GM12878 (cell line): ENCODE measurements around the gene SARDH. TPM values are rescaled to one million over a fixed set of nuclear protein-coding genes. Genes with fewer than 3 reads are reported as not detected.
A peak's percentile ranks its signal among the peaks of the same experiment; 100 is the strongest.

Experiments
- BACH1 ChIP-seq: fragments of 450-650 bp; IDR thresholded peaks from 2 replicates; pipeline ENCODE4 v1.6.1; 2017; ENCODE audit warnings: mild to moderate bottlenecking, borderline replicate concordance
- CHD1 ChIP-seq: IDR thresholded peaks from 2 replicates; pipeline ENCODE4 v1.6.1; 2012; ENCODE audit warnings: low read depth, low read length, improper control_type of control experiment
- CREM ChIP-seq: IDR thresholded peaks from 2 replicates; pipeline ENCODE4 v1.6.1; 2014; ENCODE audit warnings: antibody characterized with exemption, low read depth
- ESRRA ChIP-seq: IDR thresholded peaks from 2 replicates; pipeline ENCODE4 v1.6.1; 2012; ENCODE audit warnings: mild to moderate bottlenecking, low read length, improper control_type of control experiment
- HDAC2 ChIP-seq: fragments of 200-600 bp; sonication (generic); IDR thresholded peaks from 2 replicates; pipeline ENCODE4 v1.6.1; 2017
- HDAC6 ChIP-seq: fragments of 200-600 bp; sonication (generic); IDR thresholded peaks from one replicate; pipeline ENCODE4 v1.8.0; 2017; ENCODE audit warnings: antibody characterized with exemption; ENCODE audit not compliant: unreplicated experiment
- IRF4 ChIP-seq: IDR thresholded peaks from 2 replicates; pipeline ENCODE4 v1.6.1; 2011; ENCODE audit warnings: low read depth, low read length
- JUND ChIP-seq: IDR thresholded peaks from 2 replicates; pipeline ENCODE4 v1.6.1; 2012; ENCODE audit warnings: low read depth, mild to moderate bottlenecking, low read length, improper control_type of control experiment, moderate library complexity
- KDM1A ChIP-seq: fragments of 200-600 bp; sonication (generic); IDR thresholded peaks from 2 replicates; pipeline ENCODE4 v1.6.1; 2016; ENCODE audit warnings: borderline replicate concordance
- MTA2 ChIP-seq: fragments of 450-650 bp; IDR thresholded peaks from 2 replicates; pipeline ENCODE4 v1.6.1; 2016; ENCODE audit warnings: low read depth, mild to moderate bottlenecking, moderate library complexity
- MXI1 ChIP-seq: fragments of 150-350 bp; IDR thresholded peaks from 2 replicates; pipeline ENCODE4 v1.6.1; 2011; ENCODE audit warnings: low read depth, mild to moderate bottlenecking, inconsistent platforms, low read length, improper control_type of control experiment
- NFYB ChIP-seq: IDR thresholded peaks from 2 replicates; pipeline ENCODE4 v1.6.1; 2011; ENCODE audit warnings: low read depth, mild to moderate bottlenecking, low read length, improper control_type of control experiment, moderate library complexity; ENCODE audit not compliant: insufficient read depth
- NR2C1 ChIP-seq: fragments of 450-650 bp; IDR thresholded peaks from 2 replicates; pipeline ENCODE4 v1.6.1; 2017; ENCODE audit warnings: antibody characterized with exemption, mild to moderate bottlenecking, moderate library complexity
- PAX5 ChIP-seq: IDR thresholded peaks from 2 replicates; pipeline ENCODE4 v1.6.1; 2011; ENCODE audit warnings: low read depth, low read length, borderline replicate concordance
- POLR2A ChIP-seq: IDR thresholded peaks from 2 replicates; pipeline ENCODE4 v1.6.1; 2011; ENCODE audit warnings: low read depth, mild to moderate bottlenecking, low read length
- RBBP5 ChIP-seq: fragments of 200-600 bp; sonication (generic); conservative IDR thresholded peaks from 2 replicates; pipeline ENCODE4 v1.6.1; 2016
- RELA ChIP-seq: fragments of 450-650 bp; IDR thresholded peaks from 2 replicates; pipeline ENCODE4 v1.8.0; 2014; ENCODE audit warnings: borderline replicate concordance; ENCODE audit not compliant: partially characterized antibody
- SMAD5 ChIP-seq: IDR thresholded peaks from 2 replicates; pipeline ENCODE4 v1.6.1; 2016; ENCODE audit warnings: antibody characterized with exemption, low read depth
- SMC3 ChIP-seq: IDR thresholded peaks from 2 replicates; pipeline ENCODE4 v1.6.1; 2011; ENCODE audit warnings: low read length, improper control_type of control experiment, borderline replicate concordance
- SREBF2 ChIP-seq: IDR thresholded peaks from 2 replicates; pipeline ENCODE4 v1.6.1; 2012; ENCODE audit warnings: mild to moderate bottlenecking, low read length
- TBL1XR1 ChIP-seq: IDR thresholded peaks from 2 replicates; pipeline ENCODE4 v1.6.1; 2012; ENCODE audit warnings: low read depth, low read length, improper control_type of control experiment
- ZBED1 ChIP-seq: IDR thresholded peaks from 2 replicates; pipeline ENCODE4 v1.6.1; 2016; ENCODE audit warnings: borderline replicate concordance
- polyA plus RNA-seq, 11 experiments: library from polyadenylated mRNA; depleted of rRNA in 4 of 11; unstranded in 6 of 11; stranded (reverse) in 5 of 11; fragments of >200 nt; fragmentation: Nextera tagmentation in 4 of 11; fragmentation: Illumina TruSeq in 1 of 11; extraction: Ambion mirVana in 4 of 11; extraction: Trizol in 1 of 11; gene quantifications; 1 replicate in 1 of 11; 2 replicates in 10 of 11; pipeline versions ENCODE4 v1.2.1 to v1.2.3, GENCODE V29; 2011 to 2016; ENCODE audit warnings: inconsistent platforms in 2 of 11, missing spikeins in 2 of 11, low read depth in 1 of 11
- total RNA-seq, 4 experiments: library from RNA; depleted of rRNA in 3 of 4; stranded (reverse); fragments of >200 nt in 3 of 4; fragmentation: Illumina TruSeq in 1 of 4; extraction: Trizol in 1 of 4; gene quantifications; 2 replicates each; pipeline versions ENCODE4 v1.2.1 to v1.2.3, GENCODE V29; 2013 to 2021
- TF ChIP-seq, protein P1 (sequence below): IDR thresholded peaks from 2 replicates; pipeline ENCODE4 v1.6.1; 2012; ENCODE audit warnings: low read depth, low read length, improper control_type of control experiment
- TF ChIP-seq, protein P2 (sequence below): IDR thresholded peaks from 2 replicates; pipeline ENCODE4 v1.6.1; 2012; ENCODE audit warnings: low read depth, low read length, improper control_type of control experiment
- TF ChIP-seq, protein P3 (sequence below): IDR thresholded peaks from 2 replicates; pipeline ENCODE4 v1.6.1; 2012; ENCODE audit warnings: mild to moderate bottlenecking, low read depth, low read length
- TF ChIP-seq, protein P4 (sequence below): fragments of 150-350 bp; IDR thresholded peaks from 2 replicates; pipeline ENCODE4 v1.6.1; 2014; ENCODE audit warnings: mild to moderate bottlenecking, low read depth, low read length
- TF ChIP-seq, protein P5 (sequence below): fragments of 450-650 bp; IDR thresholded peaks from 2 replicates; pipeline ENCODE4 v1.6.1; 2017; ENCODE audit warnings: mild to moderate bottlenecking

Gene SARDH
- total and polyA plus RNA-seq, 10 of the 15 experiments (the other 5 are each of a cell fraction or from before 2014, with no cell fraction given): 0.03 to 0.15 (median 0.10) TPM; not detected in 6

DNA sequence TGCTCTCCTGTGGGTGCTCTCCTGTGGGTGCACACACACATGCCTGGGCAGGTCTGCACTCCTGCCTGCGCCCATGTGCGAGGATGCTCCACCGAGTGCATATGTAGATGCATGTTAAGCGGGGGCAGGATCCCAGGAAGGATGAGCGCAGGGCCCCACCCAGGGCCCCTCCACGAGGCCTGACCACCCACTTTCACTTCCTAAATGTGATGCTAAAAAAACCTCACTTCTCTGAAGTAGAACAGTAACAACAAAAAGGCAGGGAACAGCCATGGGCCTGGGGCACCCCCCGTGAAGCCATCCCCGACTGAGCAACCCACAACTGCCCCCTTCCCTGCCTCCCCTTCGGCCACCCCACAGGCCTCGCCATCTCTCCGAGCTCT is 48.2 kb upstream of the SARDH start (continued):
- TF ChIP-seq, protein P1, sequence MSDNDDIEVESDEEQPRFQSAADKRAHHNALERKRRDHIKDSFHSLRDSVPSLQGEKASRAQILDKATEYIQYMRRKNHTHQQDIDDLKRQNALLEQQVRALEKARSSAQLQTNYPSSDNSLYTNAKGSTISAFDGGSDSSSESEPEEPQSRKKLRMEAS: peak; percentile 26; the same call in 1 of the 2 replicates
- TF ChIP-seq, protein P2, sequence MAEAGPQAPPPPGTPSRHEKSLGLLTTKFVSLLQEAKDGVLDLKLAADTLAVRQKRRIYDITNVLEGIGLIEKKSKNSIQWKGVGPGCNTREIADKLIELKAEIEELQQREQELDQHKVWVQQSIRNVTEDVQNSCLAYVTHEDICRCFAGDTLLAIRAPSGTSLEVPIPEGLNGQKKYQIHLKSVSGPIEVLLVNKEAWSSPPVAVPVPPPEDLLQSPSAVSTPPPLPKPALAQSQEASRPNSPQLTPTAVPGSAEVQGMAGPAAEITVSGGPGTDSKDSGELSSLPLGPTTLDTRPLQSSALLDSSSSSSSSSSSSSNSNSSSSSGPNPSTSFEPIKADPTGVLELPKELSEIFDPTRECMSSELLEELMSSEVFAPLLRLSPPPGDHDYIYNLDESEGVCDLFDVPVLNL: no peak
- TF ChIP-seq TBL1XR1 (0 out of 2 replicates have a peak, but pooled peaks have one; percentile 24), MXI1 (no peak), PAX5 (no peak), NR2C1 (no peak), CHD1 (no peak), JUND (no peak), ZBED1 (no peak), HDAC6 (no peak), ESRRA (no peak), RBBP5 (no peak), NFYB (no peak), MTA2 (peak; percentile 38; the same call in 1 of the 2 replicates), SMAD5 (no peak), SMC3 (no peak), CREM (peak; percentile 61; the same call in 1 of the 2 replicates), BACH1 (no peak), KDM1A (no peak), POLR2A (peak; percentile 51), IRF4 (peak; percentile 65), SREBF2 (no peak), RELA (no peak), HDAC2 (no peak)
- TF ChIP-seq, protein P3, sequence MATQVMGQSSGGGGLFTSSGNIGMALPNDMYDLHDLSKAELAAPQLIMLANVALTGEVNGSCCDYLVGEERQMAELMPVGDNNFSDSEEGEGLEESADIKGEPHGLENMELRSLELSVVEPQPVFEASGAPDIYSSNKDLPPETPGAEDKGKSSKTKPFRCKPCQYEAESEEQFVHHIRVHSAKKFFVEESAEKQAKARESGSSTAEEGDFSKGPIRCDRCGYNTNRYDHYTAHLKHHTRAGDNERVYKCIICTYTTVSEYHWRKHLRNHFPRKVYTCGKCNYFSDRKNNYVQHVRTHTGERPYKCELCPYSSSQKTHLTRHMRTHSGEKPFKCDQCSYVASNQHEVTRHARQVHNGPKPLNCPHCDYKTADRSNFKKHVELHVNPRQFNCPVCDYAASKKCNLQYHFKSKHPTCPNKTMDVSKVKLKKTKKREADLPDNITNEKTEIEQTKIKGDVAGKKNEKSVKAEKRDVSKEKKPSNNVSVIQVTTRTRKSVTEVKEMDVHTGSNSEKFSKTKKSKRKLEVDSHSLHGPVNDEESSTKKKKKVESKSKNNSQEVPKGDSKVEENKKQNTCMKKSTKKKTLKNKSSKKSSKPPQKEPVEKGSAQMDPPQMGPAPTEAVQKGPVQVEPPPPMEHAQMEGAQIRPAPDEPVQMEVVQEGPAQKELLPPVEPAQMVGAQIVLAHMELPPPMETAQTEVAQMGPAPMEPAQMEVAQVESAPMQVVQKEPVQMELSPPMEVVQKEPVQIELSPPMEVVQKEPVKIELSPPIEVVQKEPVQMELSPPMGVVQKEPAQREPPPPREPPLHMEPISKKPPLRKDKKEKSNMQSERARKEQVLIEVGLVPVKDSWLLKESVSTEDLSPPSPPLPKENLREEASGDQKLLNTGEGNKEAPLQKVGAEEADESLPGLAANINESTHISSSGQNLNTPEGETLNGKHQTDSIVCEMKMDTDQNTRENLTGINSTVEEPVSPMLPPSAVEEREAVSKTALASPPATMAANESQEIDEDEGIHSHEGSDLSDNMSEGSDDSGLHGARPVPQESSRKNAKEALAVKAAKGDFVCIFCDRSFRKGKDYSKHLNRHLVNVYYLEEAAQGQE: no peak
- TF ChIP-seq, protein P4, sequence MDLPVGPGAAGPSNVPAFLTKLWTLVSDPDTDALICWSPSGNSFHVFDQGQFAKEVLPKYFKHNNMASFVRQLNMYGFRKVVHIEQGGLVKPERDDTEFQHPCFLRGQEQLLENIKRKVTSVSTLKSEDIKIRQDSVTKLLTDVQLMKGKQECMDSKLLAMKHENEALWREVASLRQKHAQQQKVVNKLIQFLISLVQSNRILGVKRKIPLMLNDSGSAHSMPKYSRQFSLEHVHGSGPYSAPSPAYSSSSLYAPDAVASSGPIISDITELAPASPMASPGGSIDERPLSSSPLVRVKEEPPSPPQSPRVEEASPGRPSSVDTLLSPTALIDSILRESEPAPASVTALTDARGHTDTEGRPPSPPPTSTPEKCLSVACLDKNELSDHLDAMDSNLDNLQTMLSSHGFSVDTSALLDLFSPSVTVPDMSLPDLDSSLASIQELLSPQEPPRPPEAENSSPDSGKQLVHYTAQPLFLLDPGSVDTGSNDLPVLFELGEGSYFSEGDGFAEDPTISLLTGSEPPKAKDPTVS: no peak
- TF ChIP-seq, protein P5, sequence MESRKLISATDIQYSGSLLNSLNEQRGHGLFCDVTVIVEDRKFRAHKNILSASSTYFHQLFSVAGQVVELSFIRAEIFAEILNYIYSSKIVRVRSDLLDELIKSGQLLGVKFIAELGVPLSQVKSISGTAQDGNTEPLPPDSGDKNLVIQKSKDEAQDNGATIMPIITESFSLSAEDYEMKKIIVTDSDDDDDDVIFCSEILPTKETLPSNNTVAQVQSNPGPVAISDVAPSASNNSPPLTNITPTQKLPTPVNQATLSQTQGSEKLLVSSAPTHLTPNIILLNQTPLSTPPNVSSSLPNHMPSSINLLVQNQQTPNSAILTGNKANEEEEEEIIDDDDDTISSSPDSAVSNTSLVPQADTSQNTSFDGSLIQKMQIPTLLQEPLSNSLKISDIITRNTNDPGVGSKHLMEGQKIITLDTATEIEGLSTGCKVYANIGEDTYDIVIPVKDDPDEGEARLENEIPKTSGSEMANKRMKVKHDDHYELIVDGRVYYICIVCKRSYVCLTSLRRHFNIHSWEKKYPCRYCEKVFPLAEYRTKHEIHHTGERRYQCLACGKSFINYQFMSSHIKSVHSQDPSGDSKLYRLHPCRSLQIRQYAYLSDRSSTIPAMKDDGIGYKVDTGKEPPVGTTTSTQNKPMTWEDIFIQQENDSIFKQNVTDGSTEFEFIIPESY: no peak
